ENCODE results near the gene MED29. TPM values are rescaled to one million over a fixed set of nuclear protein-coding genes. Genes with fewer than 3 reads are reported as not detected.

MED29 gene
- total and polyA plus RNA-seq, 2 donors (not counting 1 experiment from before 2014, with no cell fraction given) = 23.0 to 28.9 TPM

GRCh38 chr19:39415111-39416046, 24.2 kb downstream of the MED29 start:
- TF ChIP-seq CTCF (conservative IDR thresholded peaks at IDR 0.05 in 1 of 2, IDR thresholded peaks at IDR 0.05 in 1 of 2; ENCODE audit: low read depth in 1 of 2, low read length in 2 of 2) (no peak), EZH2 (IDR thresholded peaks at IDR 0.05; ENCODE audit: low read length, missing control alignments) (no peak)
- Histone ChIP-seq H3K4me3 (replicated peaks in 1 of 4; ENCODE audit: control extremely low read depth in 1 of 4, insufficient read depth in 1 of 4, low read depth in 3 of 4, low read length in 4 of 4) (peak overlapping the region; percentile 71 to 98 (median 84)), H3K9me3 (ENCODE audit: control insufficient read depth, insufficient read depth, low read depth, low read length) (no peaks in the 10 kb centered on the region), H3K79me2 (ENCODE audit: control insufficient read depth, insufficient read depth, low read length) (peaks cover 20% of the 10 kb centered on the region), H3K27me3 (ENCODE audit: control insufficient read depth, insufficient read depth, low read length) (no peaks in the 10 kb centered on the region), H3K36me3 (ENCODE audit: control insufficient read depth, insufficient read depth, low read length) (peaks cover 12% of the 10 kb centered on the region), H4K20me1 (ENCODE audit: control insufficient read depth, extremely low read depth, insufficient read depth, low read length) (no peaks in the 10 kb centered on the region), H3K4me2 (ENCODE audit: extremely low read depth, insufficient read depth, low read length) (peak overlapping the region; percentile 86), H3K27ac (ENCODE audit: insufficient read depth, low read length) (peak overlapping the region; percentile 45), H3K9ac (ENCODE audit: insufficient read depth, low read length) (peak overlapping the region; percentile 48), H2AFZ (ENCODE audit: low read length) (no peak overlapping the region), H3K4me1 (ENCODE audit: control insufficient read depth, extremely low read depth, insufficient read depth, low read length) (peaks cover 14% of the 10 kb centered on the region)
- no peak for DNase-seq (ENCODE audit: low read depth in 2 of 2)

GRCh38 chr19:39416152-39417120, 25.3 kb downstream of the MED29 start:
- Histone ChIP-seq H2AFZ (ENCODE audit: low read length) (no peak overlapping the region), H3K4me3 (replicated peaks in 1 of 4; ENCODE audit: control extremely low read depth in 1 of 4, insufficient read depth in 1 of 4, low read depth in 3 of 4, low read length in 4 of 4) (peak overlapping the region in 1 of 4 experiments; percentile 98), H3K9ac (ENCODE audit: insufficient read depth, low read length) (no peak overlapping the region), H4K20me1 (ENCODE audit: control insufficient read depth, extremely low read depth, insufficient read depth, low read length) (no peaks in the 10 kb centered on the region), H3K36me3 (ENCODE audit: control insufficient read depth, insufficient read depth, low read length) (peaks cover 12% of the 10 kb centered on the region), H3K4me1 (ENCODE audit: control insufficient read depth, extremely low read depth, insufficient read depth, low read length) (peaks cover 7% of the 10 kb centered on the region), H3K27me3 (ENCODE audit: control insufficient read depth, insufficient read depth, low read length) (no peaks in the 10 kb centered on the region), H3K79me2 (ENCODE audit: control insufficient read depth, insufficient read depth, low read length) (peaks cover 20% of the 10 kb centered on the region), H3K27ac (ENCODE audit: insufficient read depth, low read length) (no peak overlapping the region), H3K4me2 (ENCODE audit: extremely low read depth, insufficient read depth, low read length) (no peak overlapping the region), H3K9me3 (ENCODE audit: control insufficient read depth, insufficient read depth, low read depth, low read length) (no peaks in the 10 kb centered on the region)
- no peak for TF ChIP-seq EZH2 (IDR thresholded peaks at IDR 0.05; ENCODE audit: low read length, missing control alignments)
- TF ChIP-seq CTCF (conservative IDR thresholded peaks at IDR 0.05 in 1 of 2, IDR thresholded peaks at IDR 0.05 in 1 of 2; ENCODE audit: low read depth in 1 of 2, low read length in 2 of 2) = no peak
- no peak for DNase-seq (ENCODE audit: low read depth in 2 of 2)
